Chondrocyte (in vitro differentiated cells): ENCODE data around the gene FHIT. TPM values are rescaled to one million over a fixed set of nuclear protein-coding genes. Genes with fewer than 3 reads are reported as not detected.
"Not testable (repeated sequence)": the region's sequence is repeated elsewhere in the genome, so short reads cannot be mapped to it uniquely, and the experiment has no call there.

ENCODE experiments used
- DNase-seq: peaks from one replicate; pipeline ENCODE4 v3.0.0; 2021; ENCODE audit warnings: mixed read lengths, low spot score
- H3K27ac Mint-ChIP-seq: one replicate; pipeline ENCODE4 v1.8.0; 2021; ENCODE audit warnings: mild to moderate bottlenecking, moderate library complexity, mixed read lengths; ENCODE audit not compliant: unreplicated experiment
- H3K27me3 Mint-ChIP-seq: 2 replicates; pipeline ENCODE4 v1.8.0; 2021; ENCODE audit warnings: low read depth, mixed read lengths
- H3K36me3 Mint-ChIP-seq: 2 replicates; pipeline ENCODE4 v1.8.0; 2021; ENCODE audit warnings: low read depth, mixed read lengths
- H3K4me1 Mint-ChIP-seq: 2 replicates; pipeline ENCODE4 v1.8.0; 2021; ENCODE audit warnings: low read depth, mild to moderate bottlenecking, mixed read lengths
- H3K4me3 Mint-ChIP-seq: one replicate; pipeline ENCODE4 v1.8.0; 2021; ENCODE audit warnings: mild to moderate bottlenecking, moderate library complexity, mixed read lengths; ENCODE audit not compliant: unreplicated experiment
- H3K9me3 Mint-ChIP-seq: 2 replicates; pipeline ENCODE4 v1.8.0; 2021; ENCODE audit warnings: low read depth, mixed read lengths
- CTCF ChIP-seq: fragments of 200-600 bp; sonication (generic); IDR thresholded peaks from 2 replicates; pipeline ENCODE4 v1.5.0; 2021; ENCODE audit warnings: antibody characterized with exemption, mild to moderate bottlenecking, moderate library complexity
- total RNA-seq: library from RNA; stranded (reverse); gene quantifications from 3 replicates; pipeline ENCODE4 v1.2.1, GENCODE V29; 2021

FHIT gene
- total RNA-seq, 1 donor from 2014 or later, result 3.8 TPM

GRCh38 chr3:59803268-59803667 is 1448.0 kb downstream of the FHIT start:
- Mint-ChIP-seq H3K27me3 (no peaks in the 10 kb centered on the region), H3K36me3 (no peaks in the 10 kb centered on the region), H3K4me3 (no peak overlapping the region), H3K9me3 (no peaks in the 10 kb centered on the region), H3K27ac (no peak overlapping the region), H3K4me1 (no peaks in the 10 kb centered on the region)
- TF ChIP-seq CTCF, result no peak
- DNase-seq, result no peak

GRCh38 chr3:59802453-59802852 is 1448.8 kb downstream of the FHIT start:
- H3K36me3 Mint-ChIP-seq, H3K27me3 Mint-ChIP-seq, H3K27ac Mint-ChIP-seq, H3K4me1 Mint-ChIP-seq, H3K4me3 Mint-ChIP-seq, DNase-seq, H3K9me3 Mint-ChIP-seq: not testable (repeated sequence)

- no peaks in the 10 kb centered on the region for H3K36me3 Mint-ChIP-seq
- H3K4me1 Mint-ChIP-seq, result no peaks in the 10 kb centered on the region
- no peaks in the 10 kb centered on the region for H3K27me3 Mint-ChIP-seq
- no peaks in the 10 kb centered on the region for H3K9me3 Mint-ChIP-seq
- no peak for TF ChIP-seq CTCF
- H3K4me3 Mint-ChIP-seq, result no peak overlapping the region
- no peak overlapping the region for H3K27ac Mint-ChIP-seq
- DNase-seq, result no peak
These were observed 1449.2 kb downstream of the FHIT start for GRCh38 chr3:59802045-59802444.

- Mint-ChIP-seq H3K27me3 (no peaks in the 10 kb centered on the region), H3K36me3 (no peaks in the 10 kb centered on the region), H3K4me1 (peaks cover 7% of the 10 kb centered on the region), H3K27ac (no peak overlapping the region), H3K4me3 (no peak overlapping the region), H3K9me3 (no peaks in the 10 kb centered on the region)
- no peak for DNase-seq
- no peak for TF ChIP-seq CTCF
These were observed 1450.8 kb downstream of the FHIT start for GRCh38 chr3:59800481-59800880.

GRCh38 chr3:59798372-59799086 is 1452.7 kb downstream of the FHIT start:
- H3K27ac Mint-ChIP-seq, result no peak overlapping the region
- H3K9me3 Mint-ChIP-seq, result no peaks in the 10 kb centered on the region
- H3K4me1 Mint-ChIP-seq, result peaks cover 7% of the 10 kb centered on the region
- TF ChIP-seq CTCF, result no peak
- no peak overlapping the region for H3K4me3 Mint-ChIP-seq
- H3K36me3 Mint-ChIP-seq, result no peaks in the 10 kb centered on the region
- DNase-seq, result no peak
- H3K27me3 Mint-ChIP-seq, result no peaks in the 10 kb centered on the region

GRCh38 chr3:59797533-59797932 is 1453.7 kb downstream of the FHIT start:
- TF ChIP-seq CTCF, result no peak
- Mint-ChIP-seq H3K36me3 (no peaks in the 10 kb centered on the region), H3K27ac (no peak overlapping the region), H3K27me3 (no peaks in the 10 kb centered on the region), H3K4me1 (peaks cover 7% of the 10 kb centered on the region), H3K4me3 (no peak overlapping the region), H3K9me3 (no peaks in the 10 kb centered on the region)
- DNase-seq, result no peak
